GM12878 (cell line): Measurements from ENCODE around the gene PDE6B. TPM values are rescaled to one million over a fixed set of nuclear protein-coding genes. Genes with fewer than 3 reads are reported as not detected.

ENCODE experiments used
- ATAC-seq: fragments of 200-7000 bp; cut with Tn5 transposase; 3 replicates; pipeline ENCODE4 v1.9.1; 2020; ENCODE audit warnings: mild to moderate bottlenecking, moderate library complexity
- BruUV-seq: library from RNA; stranded (reverse); fragments of 400-500 nt; replicated peaks from 2 replicates; lab custom pipeline; 2021; lab: Mats Ljungman, UMichigan
- CTCF ChIA-PET: fragments of 300-600 bp; sonication (Branson Sonifier 250); formaldehyde crosslinking; extraction: SDS; loops from one replicate; lab custom pipeline; 2021; ENCODE audit warnings: inconsistent platforms; lab: Yijun Ruan, JAX
- POLR2A ChIA-PET: fragments of 350-600 bp; formaldehyde crosslinking; extraction: SDS; loops from one replicate; lab custom pipeline; 2021; ENCODE audit warnings: inconsistent platforms; lab: Charles Lee
- RAD21 ChIA-PET: fragments of 300-600 bp; sonication (Branson Sonifier 250); formaldehyde crosslinking; loops from one replicate; lab custom pipeline; 2023; ENCODE audit warnings: antibody characterized with exemption; ENCODE audit not compliant: unreplicated experiment; lab: Charles Lee
- SMC1A ChIA-PET: fragments of 300-600 bp; sonication (Branson Sonifier 250); formaldehyde crosslinking; loops from one replicate; lab custom pipeline; 2023; ENCODE audit not compliant: unreplicated experiment, uncharacterized antibody; lab: Charles Lee
- DNase-seq: peaks from one replicate; pipeline ENCODE4 v3.0.0-alpha.2; 2011; ENCODE audit warnings: low read depth, low spot score
- FAIRE-seq: peaks from 3 replicates; lab custom pipeline; 2011; peaks lifted over from hg19 to GRCh38; lab: Jason Lieb, UNC
- H2AFZ ChIP-seq: 2 replicates; pipeline ENCODE4 v1.6.0; 2011; ENCODE audit warnings: low read depth, low read length, control low read depth; ENCODE audit not compliant: control insufficient read depth
- H3K27ac ChIP-seq: 2 replicates; pipeline ENCODE4 v1.5.1; 2011; ENCODE audit warnings: control low read depth; ENCODE audit not compliant: control insufficient read depth, insufficient read depth
- H3K27me3 ChIP-seq, 2 experiments: replicated peaks in 1 of 2; 2 replicates each; pipeline versions ENCODE4 v1.6.0 to v1.6.1; 2011; ENCODE audit warnings: low read length in 1 of 2; ENCODE audit not compliant: control insufficient read depth in 2 of 2, insufficient read depth in 2 of 2
- H3K36me3 ChIP-seq, 2 experiments: 2 replicates each; pipeline ENCODE4 v1.5.1; 2011; ENCODE audit warnings: low read length in 1 of 2; ENCODE audit not compliant: control insufficient read depth in 2 of 2, insufficient read depth in 2 of 2
- H3K4me1 ChIP-seq: 2 replicates; pipeline ENCODE4 v1.6.1; 2011; ENCODE audit warnings: mild to moderate bottlenecking, low read length, moderate library complexity, mixed read lengths; ENCODE audit not compliant: control insufficient read depth, insufficient read depth
- H3K4me2 ChIP-seq: 2 replicates; pipeline ENCODE4 v1.6.0; 2011; ENCODE audit warnings: control low read depth; ENCODE audit not compliant: control insufficient read depth, insufficient read depth
- H3K4me3 ChIP-seq: fragments of 200-600 bp; sonication (generic); 2 replicates; pipeline ENCODE4 v1.5.1; 2016
- H3K79me2 ChIP-seq: 2 replicates; pipeline ENCODE4 v1.6.0; 2011; ENCODE audit warnings: low read length; ENCODE audit not compliant: control insufficient read depth, insufficient read depth
- H3K9ac ChIP-seq: 2 replicates; pipeline ENCODE4 v1.8.0; 2011; ENCODE audit warnings: low read length, control low read depth, mixed read lengths; ENCODE audit not compliant: control insufficient read depth, insufficient read depth
- H3K9me3 ChIP-seq: replicated peaks from 3 replicates; pipeline ENCODE4 v1.5.1; 2011; ENCODE audit warnings: mild to moderate bottlenecking, low read length; ENCODE audit not compliant: control insufficient read depth, insufficient read depth
- H4K20me1 ChIP-seq: 2 replicates; pipeline ENCODE4 v1.6.0; 2011; ENCODE audit not compliant: control insufficient read depth, insufficient read depth
- ASH2L ChIP-seq: fragments of 300-600, 200-600 bp; sonication (generic); IDR thresholded peaks from 2 replicates; pipeline ENCODE4 v1.6.1; 2017; ENCODE audit warnings: low read depth, mild to moderate bottlenecking, borderline replicate concordance
- ATF2 ChIP-seq: IDR thresholded peaks from 2 replicates; pipeline ENCODE4 v1.6.1; 2012; ENCODE audit warnings: low read length, inconsistent platforms
- CBX5 ChIP-seq: sonication (generic); IDR thresholded peaks from 2 replicates; pipeline ENCODE4 v1.6.1; 2016; ENCODE audit warnings: low read depth, moderate library complexity, mild to moderate bottlenecking, inconsistent platforms
- CHD2 ChIP-seq: IDR thresholded peaks from 2 replicates; pipeline ENCODE4 v1.6.1; 2011; ENCODE audit warnings: low read depth, low read length, improper control_type of control experiment, borderline replicate concordance
- CREB1 ChIP-seq: IDR thresholded peaks from 2 replicates; pipeline ENCODE4 v1.6.1; 2012; ENCODE audit warnings: low read depth, mild to moderate bottlenecking, inconsistent platforms
- E2F8 ChIP-seq: fragments of 450-650 bp; IDR thresholded peaks from 2 replicates; pipeline ENCODE4 v1.6.1; 2018; ENCODE audit warnings: mild to moderate bottlenecking, low read depth, moderate library complexity; ENCODE audit not compliant: partially characterized antibody
- E4F1 ChIP-seq: fragments of 450-650 bp; IDR thresholded peaks from 2 replicates; pipeline ENCODE4 v1.6.1; 2018; ENCODE audit warnings: borderline replicate concordance, mild to moderate bottlenecking; ENCODE audit not compliant: partially characterized antibody
- EP300 ChIP-seq, 2 experiments: fragments of 150-350 bp in 1 of 2; IDR thresholded peaks; 2 replicates each; pipeline ENCODE4 v1.6.1; 2011 to 2012; ENCODE audit warnings: low read depth in 2 of 2, low read length in 2 of 2, borderline replicate concordance in 1 of 2, improper control_type of control experiment in 1 of 2, inconsistent platforms in 1 of 2; ENCODE audit not compliant: control insufficient read depth in 1 of 2
- FOXK2 ChIP-seq: fragments of 450-650 bp; IDR thresholded peaks from 2 replicates; pipeline ENCODE4 v1.6.1; 2017; ENCODE audit warnings: mild to moderate bottlenecking, moderate library complexity
- MAX ChIP-seq: IDR thresholded peaks from 2 replicates; pipeline ENCODE4 v1.6.1; 2012; ENCODE audit warnings: low read depth, low read length, improper control_type of control experiment
- MEF2B ChIP-seq: fragments of 450-650 bp; IDR thresholded peaks from 2 replicates; pipeline ENCODE4 v1.6.1; 2018; ENCODE audit warnings: mild to moderate bottlenecking, moderate library complexity; ENCODE audit not compliant: partially characterized antibody, poor library complexity, severe bottlenecking
- NR2F1 ChIP-seq: fragments of 450-650 bp; conservative IDR thresholded peaks from 2 replicates; pipeline ENCODE4 v1.6.1; 2017; ENCODE audit warnings: mild to moderate bottlenecking
- ZNF207 ChIP-seq: fragments of 450-650 bp; IDR thresholded peaks from 2 replicates; pipeline ENCODE4 v1.6.1; 2014; ENCODE audit warnings: antibody characterized with exemption, mild to moderate bottlenecking, borderline replicate concordance
- WGBS: methylation state at CpG from one replicate; pipeline ENCODE4 v1.1.6; 2016; ENCODE audit warnings: low lambda C conversion rate; ENCODE audit not compliant: insufficient replicate concordance, insufficient coverage; ENCODE audit errors: missing lambda C conversion rate; 5-methylcytosine and 5-hydroxymethylcytosine counted together
- in situ Hi-C: fragments of 300-500 bp; cut with MboI; formaldehyde crosslinking; loops from 9 replicates; pipeline ENCODE4 v1.14.3; 2018; ENCODE audit warnings: mixed read lengths
- intact Hi-C: fragments of 100-400 bp; cut with micrococcal nuclease; formaldehyde crosslinking; loops from one replicate; pipeline ENCODE4 v1.14.2; 2022; ENCODE audit not compliant: unreplicated experiment
- polyA plus RNA-seq, 11 experiments: library from polyadenylated mRNA; depleted of rRNA in 4 of 11; unstranded in 6 of 11; stranded (reverse) in 5 of 11; fragments of >200 nt; fragmentation: Nextera tagmentation in 4 of 11; fragmentation: Illumina TruSeq in 1 of 11; extraction: Ambion mirVana in 4 of 11; extraction: Trizol in 1 of 11; gene quantifications; 1 replicate in 1 of 11; 2 replicates in 10 of 11; pipeline versions ENCODE4 v1.2.1 to v1.2.3, GENCODE V29; 2011 to 2016; ENCODE audit warnings: inconsistent platforms in 2 of 11, missing spikeins in 2 of 11, low read depth in 1 of 11
- total RNA-seq, 4 experiments: library from RNA; depleted of rRNA in 3 of 4; stranded (reverse); fragments of >200 nt in 3 of 4; fragmentation: Illumina TruSeq in 1 of 4; extraction: Trizol in 1 of 4; gene quantifications; 2 replicates each; pipeline versions ENCODE4 v1.2.1 to v1.2.3, GENCODE V29; 2013 to 2021

Gene PDE6B
- total and polyA plus RNA-seq, 10 of the 15 experiments (the other 5 are each of a cell fraction or from before 2014, with no cell fraction given), result 2.6 to 6.4 (median 3.8) TPM

GRCh38 chr4:706834-707598 is 81.6 kb downstream of the PDE6B start:
- Histone ChIP-seq H3K9me3 (no peaks in the 10 kb centered on the region), H3K4me1 (no peaks in the 10 kb centered on the region; the same call in 1 of the 2 replicates), H3K27me3 (no peaks in the 10 kb centered on the region), H3K36me3 (peaks cover 1 to 2% of the 10 kb centered on the region in 2 experiments; a peak in 3 of 4 replicates), H3K4me3 (peak overlapping the region; percentile 60), H3K4me2 (peak overlapping the region; percentile 86), H2AFZ (no peak overlapping the region), H3K79me2 (peaks cover 30% of the 10 kb centered on the region), H4K20me1 (no peaks in the 10 kb centered on the region), H3K9ac (peak overlapping the region; percentile 60), H3K27ac (peak overlapping the region; percentile 46)
- DNase-seq, result no peak
- intact Hi-C loops, result no loop called here
- WGBS, result 58% methylated on average over 14 of the region's 21 CpGs
- BruUV-seq, result no TSS peak
- FAIRE-seq, result no peak
- ChIA-PET POLR2A (no interaction called here), SMC1A (no interaction called here), CTCF (no interaction called here), RAD21 (no interaction called here)
- in situ Hi-C loops, result no loop called here
- ATAC-seq, result no peak
- TF ChIP-seq ASH2L, result no peak
- no peak for TF ChIP-seq CHD2
- no peak for TF ChIP-seq ZNF207
- no peak for TF ChIP-seq MAX
- no peak for TF ChIP-seq FOXK2
- no peak for TF ChIP-seq E2F8
- no peak for TF ChIP-seq E4F1
- no peak for TF ChIP-seq ATF2
- TF ChIP-seq CBX5, result no peak
- TF ChIP-seq EP300 (IDR thresholded peaks at IDR 0.05; ENCODE audit: borderline replicate concordance in 1 of 2, control insufficient read depth in 1 of 2, low read depth in 2 of 2, low read length in 2 of 2), result no peak
- peak; percentile 27; the same call in 1 of the 2 replicates for TF ChIP-seq NR2F1
- no peak for TF ChIP-seq CREB1
- peak; percentile 59 for TF ChIP-seq MEF2B
